Body of pancreas (tissue), 4 donors: ENCODE data around the gene TMEM190. TPM values are rescaled to one million over a fixed set of nuclear protein-coding genes. Genes with fewer than 3 reads are reported as not detected.

Experiments used
- ATAC-seq: fragments of 150-250 bp; one replicate; pipeline ENCODE4 v1.9.1; 2016
- DNase-seq, 4 donors: peaks; one replicate each; pipeline ENCODE4 v3.0.0-alpha.2; 2019
- H3K27ac ChIP-seq, 4 donors: fragments of 200-600 bp; sonication (generic); 1 replicate in 3 of 4; 2 replicates in 1 of 4; pipeline versions ENCODE4 v1.5.1 to v1.6.1; 2016 to 2019; ENCODE audit warnings: mild to moderate bottlenecking in 1 of 4, mixed read lengths in 1 of 4, moderate library complexity in 1 of 4
- H3K27me3 ChIP-seq, 2 donors: fragments of 200-600 bp; sonication (generic); one replicate each; pipeline ENCODE4 v1.6.0; 2016; ENCODE audit warnings: mild to moderate bottlenecking in 1 of 2
- H3K36me3 ChIP-seq, 2 donors: fragments of 200-600 bp; sonication (generic); replicated peaks in 1 of 2; 2 replicates each; pipeline ENCODE4 v1.5.1; 2016; ENCODE audit warnings: low read depth in 2 of 2; ENCODE audit not compliant: insufficient read depth in 1 of 2
- H3K4me1 ChIP-seq: fragments of 200-600 bp; sonication (generic); one replicate; pipeline ENCODE4 v1.6.0; 2016
- H3K4me3 ChIP-seq, 2 donors: fragments of 200-600 bp; sonication (generic); 1 replicate in 1 of 2; 2 replicates in 1 of 2; pipeline ENCODE4 v1.5.1; 2016 to 2019
- H3K9me3 ChIP-seq, 3 donors: fragments of 200-600 bp; sonication (generic); 1 replicate in 2 of 3; 2 replicates in 1 of 3; pipeline ENCODE4 v1.5.1; 2016
- CTCF ChIP-seq, 7 experiments: fragments of 450-650 bp in 4 of 7; fragments of 200-600 bp in 3 of 7; sonication (generic) in 3 of 7; IDR thresholded peaks; one replicate each; pipeline ENCODE4 v1.5.1; 2016 to 2019; ENCODE audit warnings: antibody characterized with exemption in 7 of 7
- POLR2A ChIP-seq, 3 donors: fragments of 450-650 bp; IDR thresholded peaks; one replicate each; pipeline ENCODE4 v1.6.1; 2016; ENCODE audit warnings: antibody characterized with exemption in 3 of 3, mild to moderate bottlenecking in 2 of 3
- WGBS, 2 donors: methylation state at CpG; one replicate each; pipeline ENCODE4 v1.1.5; 2017; 5-methylcytosine and 5-hydroxymethylcytosine counted together
- intact Hi-C: fragments of 100-400 bp; cut with DNase I; formaldehyde crosslinking; loops from one replicate; pipeline ENCODE4 v1.15.1; 2023
- total RNA-seq, 2 donors: library from RNA; depleted of rRNA; stranded (reverse); fragments of >200 nt; gene quantifications; one replicate each; pipeline ENCODE4 v1.1.0, GENCODE V29; 2016

TMEM190 gene
- total RNA-seq, 2 donors from 2014 or later: not detected

GRCh38 chr19:55352040-55352439 is 24.6 kb upstream of the TMEM190 start:
- Histone ChIP-seq H3K27ac (no peak overlapping the region), H3K4me3 (no peak overlapping the region), H3K36me3 (peaks cover 0 to 1% of the 10 kb centered on the region in 2 donors), H3K27me3 (peaks cover 0 to 20% of the 10 kb centered on the region in 2 donors), H3K4me1 (peaks cover 20% of the 10 kb centered on the region), H3K9me3 (no peaks in the 10 kb centered on the region)
- ATAC-seq: no peak
- WGBS, 2 donors: 58 to 63% methylated on average over 6 of the region's 6 CpGs
- no peak for TF ChIP-seq POLR2A (IDR thresholded peaks at IDR 0.05)
- TF ChIP-seq CTCF (IDR thresholded peaks at IDR 0.05): no peak
- intact Hi-C loops: no loop called here
- no peak for DNase-seq

- ATAC-seq (no peak), DNase-seq (no peak)
- H3K27ac ChIP-seq: no peak overlapping the region
- peaks cover 0 to 20% of the 10 kb centered on the region in 2 donors for H3K27me3 ChIP-seq
- no peak overlapping the region for H3K4me3 ChIP-seq
- no peaks in the 10 kb centered on the region for H3K9me3 ChIP-seq
- peaks cover 20% of the 10 kb centered on the region for H3K4me1 ChIP-seq
- H3K36me3 ChIP-seq: no peaks in the 10 kb centered on the region
- no peak for TF ChIP-seq CTCF (IDR thresholded peaks at IDR 0.05)
- intact Hi-C loops: no loop called here
- 47 to 65% methylated on average over 16 to 25 of the region's 25 CpGs for WGBS, 2 donors
Measured at GRCh38 chr19:55352549-55353145, 24.0 kb upstream of the TMEM190 start.

GRCh38 chr19:55353356-55353802 is 23.2 kb upstream of the TMEM190 start:
- ATAC-seq (no peak), DNase-seq (no peak)
- Histone ChIP-seq H3K4me1 (peaks cover 20% of the 10 kb centered on the region), H3K9me3 (no peaks in the 10 kb centered on the region), H3K4me3 (peak overlapping the region in 1 of 2 donors; percentile 5), H3K27me3 (peaks cover 0 to 20% of the 10 kb centered on the region in 2 donors), H3K27ac (no peak overlapping the region), H3K36me3 (no peaks in the 10 kb centered on the region)
- 1 to 8% methylated on average over 15 to 24 of the region's 24 CpGs for WGBS, 2 donors
- intact Hi-C loops: no loop called here
- TF ChIP-seq POLR2A (IDR thresholded peaks at IDR 0.05) (no peak), CTCF (IDR thresholded peaks at IDR 0.05) (no peak)

GRCh38 chr19:55353803-55354697 is 22.6 kb upstream of the TMEM190 start:
- DNase-seq (peak; percentile 67 to 75 (median 70)), ATAC-seq (peak; percentile 83)
- intact Hi-C loops: no loop called here
- whole genome bisulfite sequencing, 2 donors: 2 to 3% methylated on average over 16 to 52 of the region's 72 CpGs
- TF ChIP-seq POLR2A (IDR thresholded peaks at IDR 0.05) (no peak), CTCF (IDR thresholded peaks at IDR 0.05) (no peak)
- Histone ChIP-seq H3K4me3 (peak overlapping the region in 1 of 2 donors; percentile 5), H3K9me3 (no peaks in the 10 kb centered on the region), H3K27ac (no peak overlapping the region), H3K36me3 (no peaks in the 10 kb centered on the region), H3K4me1 (peaks cover 20% of the 10 kb centered on the region), H3K27me3 (peaks cover 0 to 20% of the 10 kb centered on the region in 2 donors)
